GM18867 (cell line): Measurements from ENCODE around the gene ZMPSTE24.

Experiments
- ATAC-seq: cut with Tn5 transposase; IDR thresholded peaks from one replicate; pipeline ENCODE4 v1.9.1; 2021; ENCODE audit warnings: mild to moderate bottlenecking, moderate library complexity; ENCODE audit not compliant: unreplicated experiment

The ZMPSTE24 gene

DNA sequence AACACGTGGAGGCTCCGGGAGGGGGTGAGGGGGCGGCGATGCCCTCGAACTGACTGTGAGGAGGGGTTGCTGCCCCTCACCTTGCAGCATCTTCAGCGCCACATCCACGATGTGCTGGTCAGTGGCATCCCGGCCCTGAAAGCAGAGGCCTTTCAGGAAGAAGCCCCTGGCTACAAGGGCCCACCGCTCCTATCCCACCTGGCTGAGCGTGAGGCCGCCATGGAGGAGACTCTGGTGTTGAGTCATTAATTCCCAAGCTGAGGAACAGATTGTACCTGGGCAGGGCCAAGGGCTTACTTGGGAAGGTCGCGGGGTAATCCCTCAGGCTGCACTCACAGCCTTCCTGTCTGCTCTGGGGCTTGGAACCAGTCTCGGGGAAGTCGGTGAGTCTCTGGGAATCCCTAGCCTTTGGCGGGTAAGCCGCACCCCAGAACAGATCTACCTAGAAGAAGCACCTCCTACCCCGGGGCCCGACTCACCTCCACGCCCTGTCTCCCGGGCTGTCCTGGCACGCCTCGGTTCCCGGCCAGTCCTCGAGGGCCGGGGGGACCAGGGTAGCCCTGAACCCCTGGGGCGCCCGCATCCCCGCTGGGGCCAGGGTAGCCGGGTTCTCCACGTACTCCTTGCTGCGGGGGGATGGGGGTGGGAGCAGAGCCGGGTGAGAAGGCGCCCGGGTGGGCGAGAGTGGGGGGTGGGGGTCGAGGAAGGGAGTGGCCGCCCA, 45.2 kb downstream of the ZMPSTE24 start:
- no peak for ATAC-seq

DNA sequence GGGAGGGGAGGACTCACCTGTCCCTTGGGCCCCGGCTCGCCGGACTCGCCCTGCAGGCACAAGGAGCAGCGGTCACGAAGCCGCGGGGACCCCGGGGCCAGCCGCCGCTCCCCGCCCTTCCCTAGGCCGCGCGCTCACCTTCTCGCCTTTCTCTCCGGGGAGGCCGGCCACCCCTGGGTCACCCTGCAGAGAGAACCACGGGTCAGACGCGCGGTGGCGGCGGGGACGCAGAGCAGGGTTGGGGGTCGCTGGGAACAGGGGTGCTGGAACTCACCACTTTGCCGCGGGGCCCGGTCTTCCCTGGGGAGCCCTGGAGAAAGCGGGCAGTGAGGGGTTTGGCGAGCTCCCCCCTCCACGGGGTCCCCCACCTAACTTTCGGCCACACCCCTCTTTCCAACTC, 45.8 kb downstream of the ZMPSTE24 start:
- ATAC-seq, result no peak

DNA sequence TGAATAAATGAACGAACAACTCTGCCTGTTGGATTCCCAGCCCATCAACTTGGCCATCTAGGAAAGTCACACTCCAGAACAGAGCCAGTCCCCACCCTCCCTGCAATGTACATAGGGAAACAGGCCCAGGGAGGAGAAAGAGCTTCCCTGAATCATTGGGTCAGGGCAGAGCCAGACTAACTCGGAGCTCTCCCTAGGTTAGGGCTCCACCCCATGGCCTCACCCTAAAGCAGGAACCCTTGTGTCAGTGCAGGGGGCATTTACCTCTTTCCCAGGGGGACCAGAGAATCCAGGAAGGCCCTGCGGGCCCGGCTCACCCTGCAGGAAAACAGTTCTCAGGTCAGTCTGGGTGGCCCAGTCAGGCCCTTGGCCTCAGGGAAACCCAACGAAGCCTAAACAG, 47.4 kb downstream of the ZMPSTE24 start:
- no peak for ATAC-seq

DNA sequence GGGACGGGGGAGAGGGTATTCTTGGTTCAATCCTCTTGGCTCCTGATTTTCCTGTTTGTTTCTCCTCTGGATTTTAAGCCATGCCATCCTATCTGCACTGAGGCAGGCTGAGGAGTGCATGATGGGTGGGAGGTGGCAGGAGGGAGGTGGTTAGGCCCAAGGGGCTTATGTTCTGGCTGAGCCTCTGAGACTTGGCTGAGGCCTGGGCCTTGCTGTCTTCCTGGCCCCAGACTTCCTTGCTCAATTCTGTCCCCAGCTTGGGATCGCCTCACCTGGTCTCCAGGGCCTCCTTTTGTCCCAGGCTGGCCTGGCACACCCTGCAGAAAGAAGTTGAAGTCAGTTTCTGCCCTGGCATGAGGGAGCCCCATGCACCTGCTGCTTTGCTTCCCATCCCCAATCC, 47.8 kb downstream of the ZMPSTE24 start:
- ATAC-seq, result no peak

DNA sequence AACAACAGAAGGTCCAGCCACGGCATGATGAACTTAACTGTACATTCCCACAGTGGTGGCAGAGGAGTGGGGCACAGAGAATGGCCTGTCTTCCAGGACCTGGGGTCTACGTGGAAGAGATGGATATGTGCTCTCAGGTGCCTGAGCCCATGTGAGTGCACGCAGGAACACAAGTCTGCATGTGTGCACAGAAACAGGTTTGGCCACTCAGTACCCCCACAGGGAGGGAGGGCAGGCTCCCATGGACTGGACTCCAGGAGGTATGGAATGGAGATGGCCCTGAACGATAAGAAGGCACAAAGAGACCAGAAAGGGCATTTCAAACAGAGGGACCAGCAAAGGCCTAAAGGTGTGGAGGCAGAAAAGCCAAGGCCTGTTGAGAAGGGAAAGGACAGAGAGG, 48.3 kb downstream of the ZMPSTE24 start:
- no peak for ATAC-seq

DNA sequence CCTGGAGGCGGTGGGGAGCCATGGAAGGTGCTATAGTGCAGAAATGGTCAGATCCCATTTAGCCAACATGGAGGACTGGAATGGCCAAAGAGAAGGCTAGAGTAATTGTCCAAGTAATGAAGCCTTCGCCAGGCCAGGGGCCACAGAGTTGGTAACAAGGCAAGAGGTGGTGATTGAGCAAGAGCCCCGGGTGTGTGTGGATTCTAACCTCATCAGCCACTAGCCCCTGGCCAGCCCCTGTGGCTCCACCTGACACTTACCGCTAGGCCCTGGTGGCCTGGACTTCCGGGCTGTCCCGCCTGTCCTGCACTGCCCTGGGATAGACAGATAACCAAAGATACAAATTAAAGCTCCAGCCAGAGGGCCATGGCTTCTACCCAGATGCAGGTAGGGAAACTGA, 49.1 kb downstream of the ZMPSTE24 start:
- ATAC-seq, result no peak

DNA sequence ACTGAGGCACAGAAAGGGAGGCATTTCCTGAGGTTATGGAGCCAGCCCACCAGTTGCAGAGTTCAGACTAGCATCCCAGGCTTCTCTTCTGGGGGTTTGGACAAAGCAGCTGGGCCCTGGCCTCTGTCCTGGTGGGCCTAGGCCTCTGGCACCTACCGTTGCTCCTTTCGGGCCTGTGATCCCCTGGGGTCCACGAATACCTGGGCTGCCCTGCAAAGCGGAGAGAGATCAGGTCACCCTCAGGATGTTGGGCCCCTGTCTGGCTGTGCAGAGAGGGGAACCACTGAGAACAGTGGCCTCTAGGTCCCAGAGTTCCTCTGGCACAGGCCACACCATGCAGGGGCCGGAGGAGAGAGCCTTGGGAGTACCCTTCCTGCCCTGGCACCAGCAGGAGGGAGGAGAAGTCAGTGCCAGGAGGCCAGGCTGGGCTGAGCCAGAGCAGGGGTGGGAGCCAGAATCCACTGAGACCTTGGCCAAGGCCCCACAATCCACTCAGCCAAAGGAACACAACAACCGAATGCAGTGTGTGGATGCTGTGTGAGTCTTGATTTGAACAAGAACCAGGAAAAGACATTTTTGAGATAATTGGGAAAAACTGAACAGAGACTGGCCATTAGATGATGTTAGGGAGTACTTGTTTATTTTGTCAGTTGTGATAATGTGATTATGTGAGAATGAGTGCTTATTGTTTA, 50.1 kb downstream of the ZMPSTE24 start:
- no peak for ATAC-seq

DNA sequence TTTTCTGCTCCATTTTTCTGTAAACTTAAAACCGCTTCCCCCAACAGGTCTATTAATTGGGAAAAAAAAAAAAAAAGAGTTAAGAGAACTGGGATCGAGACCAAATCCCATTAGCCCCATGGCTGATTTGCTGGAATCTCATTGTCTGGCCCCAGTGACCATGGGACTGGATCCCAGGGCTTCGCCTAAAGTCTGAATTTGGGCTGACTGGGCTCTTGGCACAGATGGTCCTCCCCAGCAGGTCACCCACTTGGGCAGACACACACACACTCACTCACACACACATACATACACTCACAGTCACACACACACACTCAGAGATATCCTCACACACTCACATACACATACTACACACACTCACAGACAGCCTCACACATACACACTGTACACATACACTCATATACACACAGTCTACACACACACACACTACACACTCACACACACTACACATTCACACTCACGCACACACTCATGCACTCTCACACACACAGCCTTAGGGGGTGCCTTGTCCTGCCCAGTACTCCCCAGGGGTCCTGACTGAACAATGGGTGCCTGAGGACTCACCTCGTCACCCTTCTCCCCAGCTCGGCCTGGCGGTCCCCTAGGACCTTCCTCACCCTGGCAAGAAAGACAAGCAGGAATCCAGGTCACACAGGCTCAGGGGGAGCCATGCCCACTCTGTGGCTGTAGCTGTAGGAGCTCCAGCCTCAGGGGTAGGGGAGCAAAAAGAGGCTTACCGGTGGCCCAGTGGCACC, 51.5 kb downstream of the ZMPSTE24 start:
- ATAC-seq, result no peak

DNA sequence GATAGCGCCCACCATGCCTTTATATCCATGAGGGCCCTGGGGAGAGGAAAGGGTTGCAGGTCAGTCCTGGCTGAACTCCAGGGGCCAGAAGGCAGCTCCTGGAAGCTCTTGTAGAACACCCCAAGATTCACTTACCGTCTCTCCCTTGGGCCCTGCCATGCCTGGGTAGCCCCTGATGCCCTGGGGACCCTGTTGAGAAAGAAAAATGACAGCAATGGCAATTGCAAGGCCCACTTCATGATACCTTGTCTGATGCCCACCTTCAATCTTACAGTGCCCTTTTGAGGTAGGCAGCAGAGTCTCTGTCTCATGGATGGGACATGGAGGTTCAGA, 52.1 kb downstream of the ZMPSTE24 start:
- ATAC-seq, result no peak

DNA sequence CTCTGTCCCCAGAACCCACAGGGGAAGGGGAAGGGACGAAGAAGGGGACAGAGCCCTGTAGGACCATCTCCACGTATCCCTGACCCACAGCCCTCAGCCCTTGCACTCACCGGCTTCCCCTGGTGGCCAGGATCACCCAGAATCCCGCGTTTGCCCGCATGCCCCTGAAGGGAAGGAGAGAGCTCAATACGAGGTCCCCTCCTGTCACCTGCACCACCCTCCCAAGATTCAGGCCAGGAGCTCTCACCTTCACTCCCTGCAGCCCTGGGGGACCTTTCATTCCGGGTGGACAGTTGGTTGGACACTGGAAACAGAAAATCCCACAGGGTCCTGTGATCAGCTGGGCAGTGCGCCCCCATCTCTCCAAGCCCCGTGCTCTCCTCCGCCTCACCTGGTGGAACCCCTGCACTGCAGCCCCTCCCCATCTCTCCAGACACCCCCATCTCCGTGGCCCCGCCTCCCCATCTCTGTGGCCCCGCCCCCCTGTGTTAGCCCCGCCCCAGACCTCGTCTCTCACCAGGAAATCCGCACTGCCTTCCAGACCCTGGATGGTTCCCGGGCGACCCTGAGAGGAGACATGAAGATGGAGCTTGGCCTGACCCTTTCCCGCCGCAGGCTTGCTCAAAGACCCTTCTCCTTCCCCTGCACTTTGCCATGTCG, 53.1 kb downstream of the ZMPSTE24 start:
- ATAC-seq, result no peak

DNA sequence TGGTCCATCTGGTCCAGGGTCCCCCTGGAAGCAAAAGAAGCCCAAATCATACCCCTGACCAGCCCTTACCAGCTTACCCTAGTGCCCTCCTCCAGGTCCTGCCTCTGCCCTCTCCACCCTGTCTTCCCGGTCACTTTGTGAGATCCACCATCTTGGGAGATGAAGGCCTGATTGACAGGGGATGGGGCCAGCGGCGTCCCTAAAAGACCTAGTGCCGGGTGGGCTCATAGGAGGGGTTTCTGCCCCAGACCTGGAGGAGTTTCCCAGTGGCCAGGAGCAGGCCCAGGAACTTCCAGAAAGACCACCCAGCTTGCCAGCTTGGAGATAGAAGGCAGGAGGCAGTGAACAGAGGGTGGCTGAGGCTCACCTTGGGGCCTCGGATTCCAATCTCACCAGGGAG, 53.7 kb downstream of the ZMPSTE24 start:
- ATAC-seq, result no peak

DNA sequence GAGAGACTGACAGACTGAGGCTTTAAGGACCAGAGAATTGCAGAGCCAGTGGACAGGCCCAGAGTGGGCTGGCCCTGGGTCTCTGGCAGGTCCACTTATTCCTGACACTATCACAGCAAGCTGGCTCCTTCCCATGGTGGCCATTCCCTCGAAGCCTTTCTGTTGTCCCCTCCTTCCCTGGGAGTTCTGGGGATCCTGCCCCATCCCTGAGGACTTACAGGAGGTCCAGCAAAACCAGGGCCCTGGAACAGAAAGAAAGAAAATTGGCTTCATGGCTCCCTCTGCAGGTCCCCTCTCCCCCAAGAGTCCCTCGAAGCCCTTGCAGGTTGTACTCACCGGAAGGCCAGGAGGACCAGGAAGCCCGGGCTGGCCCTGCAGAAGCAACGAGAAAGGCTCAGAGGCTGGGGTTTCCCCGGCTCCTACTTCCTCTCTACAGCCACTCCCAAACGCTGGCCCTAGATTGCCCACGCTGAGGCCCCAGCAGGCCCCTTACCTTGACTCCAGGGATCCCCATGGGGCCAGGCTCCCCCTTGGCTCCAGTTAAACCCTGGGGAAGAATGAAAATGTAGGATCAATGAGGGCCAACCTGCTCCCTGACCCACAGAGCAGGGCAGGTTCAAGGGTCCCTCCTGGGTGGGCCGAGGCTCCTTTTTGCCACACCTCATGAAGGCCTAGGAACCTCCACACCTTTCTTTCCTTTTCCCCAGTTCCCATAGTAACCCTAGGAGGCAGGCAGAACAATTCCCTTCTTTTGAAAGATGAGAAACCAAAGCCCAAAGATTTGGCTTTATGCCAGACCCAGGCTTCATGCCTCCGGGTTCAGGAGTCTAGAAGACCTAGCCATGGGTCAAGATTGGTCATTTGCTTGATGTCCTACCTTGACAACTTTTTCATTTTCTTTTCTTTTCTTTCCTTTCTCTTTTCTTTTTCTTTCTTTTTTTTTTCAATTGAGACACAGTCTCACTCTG, 54.5 kb downstream of the ZMPSTE24 start:
- ATAC-seq, result no peak

DNA sequence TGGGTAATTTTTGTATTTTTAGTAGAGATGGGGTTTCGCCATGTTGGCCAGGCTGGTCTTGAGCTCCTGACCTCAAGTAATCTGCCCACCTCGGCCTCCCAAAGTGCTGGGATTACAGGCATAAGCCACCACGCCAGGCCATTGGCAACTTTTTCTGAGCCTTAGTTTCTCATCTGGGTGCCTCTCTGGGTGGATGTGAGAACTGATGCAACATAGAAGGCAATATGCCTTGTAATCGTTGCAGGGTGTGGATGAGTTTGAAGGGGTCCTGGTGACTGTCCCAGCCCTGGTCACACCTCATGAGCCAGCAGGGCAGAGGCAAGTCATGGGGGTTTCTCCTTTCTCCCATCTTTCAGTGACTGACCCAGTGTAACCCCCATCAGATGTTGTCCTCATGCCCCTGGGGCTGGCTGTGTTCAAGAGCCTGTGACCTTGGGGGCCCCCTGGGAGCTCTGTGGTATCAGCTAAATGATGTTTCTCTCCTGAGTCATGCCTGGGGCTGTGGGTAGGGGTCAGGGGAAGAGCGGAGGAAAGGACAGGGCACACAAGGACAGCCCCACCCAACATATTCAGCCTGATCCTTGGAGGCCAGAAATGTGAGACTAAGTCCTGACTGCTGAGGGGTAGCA, 55.4 kb downstream of the ZMPSTE24 start:
- ATAC-seq, result no peak

DNA sequence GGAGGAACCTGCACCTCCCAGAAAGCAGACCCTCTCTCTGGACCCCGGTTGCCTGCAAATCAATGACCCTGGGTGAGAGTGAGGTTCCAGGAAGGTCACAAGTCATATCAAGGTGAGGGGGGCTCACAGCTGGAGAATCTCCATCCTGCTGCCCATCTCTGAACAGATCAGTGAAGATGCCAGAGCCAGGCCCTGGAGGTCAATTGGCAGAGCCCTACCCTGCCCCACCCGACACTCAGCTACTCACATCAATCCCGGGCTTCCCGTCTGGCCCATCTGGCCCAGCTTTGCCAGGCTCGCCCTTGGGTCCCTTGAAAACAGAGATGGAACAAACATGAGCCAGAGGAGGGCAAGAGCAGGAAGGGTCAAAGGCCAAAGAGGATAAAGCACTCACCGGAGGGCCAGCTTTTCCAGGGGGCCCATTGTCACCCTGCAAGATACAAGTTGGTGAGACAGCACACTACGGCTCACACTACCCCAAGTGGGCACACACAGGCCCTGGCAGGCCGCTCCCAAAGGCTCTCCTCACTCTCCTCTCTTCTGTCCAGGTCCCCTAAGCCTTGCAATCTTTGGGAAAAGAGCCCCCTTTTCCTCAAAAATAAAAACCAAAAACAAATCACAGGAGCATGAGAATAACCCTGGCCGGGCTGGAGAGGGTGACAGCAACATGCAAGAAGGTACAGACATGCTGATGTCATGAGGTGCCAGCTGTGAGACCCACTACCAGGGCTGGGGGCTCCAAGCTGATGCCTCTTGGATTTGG, 56.1 kb downstream of the ZMPSTE24 start:
- ATAC-seq, result no peak

DNA sequence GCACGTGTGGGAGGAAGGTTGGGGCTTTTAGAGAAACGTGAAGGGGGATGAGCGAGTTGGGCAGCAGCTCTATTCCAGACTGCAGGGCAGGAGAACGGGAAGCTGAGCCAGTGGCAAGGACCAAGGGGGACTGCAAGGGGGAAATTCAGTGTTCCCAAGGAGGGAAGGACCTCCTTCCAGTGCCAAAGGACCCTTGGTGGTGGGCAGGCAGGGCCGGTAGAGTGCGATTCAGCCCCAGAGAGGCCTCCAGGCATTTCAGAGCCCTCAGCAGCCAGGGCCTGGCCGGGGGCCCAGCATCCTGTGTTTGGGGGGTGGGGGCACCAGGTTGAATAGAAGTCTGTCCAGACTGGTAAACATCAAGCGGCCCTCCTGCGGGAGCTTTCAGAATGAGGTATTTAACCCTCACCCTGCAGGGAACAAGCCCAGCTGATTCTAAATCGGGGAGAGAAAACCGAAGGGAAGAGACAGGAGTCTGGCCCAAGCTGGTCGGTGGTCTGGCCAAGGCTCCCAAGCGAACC, 56.7 kb downstream of the ZMPSTE24 start:
- ATAC-seq, result no peak

DNA sequence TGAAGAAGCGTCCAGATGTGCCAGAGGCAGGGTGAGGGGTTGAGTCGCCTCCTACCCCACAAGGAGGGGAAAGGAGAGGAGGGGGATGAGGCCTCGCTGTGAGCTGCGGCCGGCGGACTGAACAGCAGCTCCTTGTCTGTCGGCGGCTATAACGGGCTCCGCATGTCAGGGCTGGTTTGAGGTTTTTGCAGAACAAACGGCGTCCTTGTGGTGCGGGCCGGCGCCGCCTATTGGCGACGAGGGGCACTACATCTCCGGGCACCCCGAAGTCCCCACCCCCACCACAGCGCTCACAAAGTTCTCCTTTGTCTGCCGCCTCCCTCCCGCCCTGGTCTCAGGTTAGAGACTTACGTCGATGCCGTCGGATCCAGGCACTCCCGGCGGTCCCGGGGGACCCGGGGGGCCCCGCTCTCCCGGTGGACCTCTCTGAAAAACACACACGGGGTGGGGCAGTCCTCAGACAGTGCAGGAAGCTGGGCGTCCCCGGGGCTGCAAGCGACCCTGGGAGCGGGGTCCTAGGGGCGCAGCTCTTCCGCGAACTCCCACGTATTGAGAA, 57.3 kb downstream of the ZMPSTE24 start:
- ATAC-seq, result peak; percentile 51

DNA sequence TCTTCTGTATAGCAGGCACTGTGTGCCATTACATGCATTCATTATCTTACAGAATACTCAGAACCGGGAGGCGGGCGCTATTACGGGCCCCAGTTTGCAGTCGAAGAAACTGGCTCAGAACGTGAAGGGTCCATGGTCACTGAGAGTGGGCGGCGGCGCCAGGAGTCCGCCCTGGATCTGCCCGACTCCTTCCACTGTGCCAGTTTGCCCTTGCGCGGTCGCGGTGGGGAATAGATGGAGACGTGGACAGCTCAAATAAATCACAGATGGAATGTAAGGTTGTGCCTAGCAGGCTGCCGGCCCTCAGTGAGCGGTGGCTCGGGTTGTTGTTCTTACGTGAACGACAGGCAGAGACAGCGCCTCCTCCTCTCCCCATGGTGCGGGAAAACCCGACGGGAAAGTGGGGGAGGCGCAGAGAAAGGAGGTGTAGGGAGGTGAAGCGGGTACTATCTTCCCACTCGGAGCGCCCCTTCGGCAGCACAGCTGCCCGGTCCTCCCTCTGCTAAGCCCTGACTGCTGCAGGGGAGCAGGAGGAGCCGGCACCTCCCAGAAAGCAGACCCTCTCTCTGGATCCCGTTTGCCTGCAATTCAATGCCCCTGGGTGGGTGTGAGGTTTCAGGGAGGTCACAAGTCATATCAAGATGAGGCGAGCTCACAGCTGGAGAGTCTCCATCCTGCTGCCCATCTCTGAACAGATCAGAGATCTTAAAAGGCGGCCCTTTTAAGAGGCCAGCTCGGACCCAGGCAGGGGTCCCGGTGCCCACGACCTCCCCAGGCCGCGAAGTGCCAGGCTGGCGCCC, 58.0 kb downstream of the ZMPSTE24 start:
- no peak for ATAC-seq
